AG04450 (cell line): ENCODE measurements around the gene BNC2. TPM values are rescaled to one million over a fixed set of nuclear protein-coding genes. Genes with fewer than 3 reads are reported as not detected.

Experiments
- CTCF ChIA-PET: fragments of 300-600, 350-600 bp; formaldehyde crosslinking; extraction: SDS; loops from one replicate; lab custom pipeline; 2022; ENCODE audit warnings: antibody characterized with exemption, inconsistent platforms; lab: Charles Lee
- POLR2A ChIA-PET: fragments of 350-600 bp; formaldehyde crosslinking; extraction: SDS; loops from one replicate; lab custom pipeline; 2021; ENCODE audit warnings: antibody characterized with exemption, inconsistent platforms; lab: Yijun Ruan, JAX
- DNase-seq: peaks from one replicate; pipeline ENCODE4 v3.0.0-alpha.2; 2011; ENCODE audit warnings: low read depth, low spot score
- H3K27ac ChIP-seq: one replicate; pipeline ENCODE4 v1.5.1; 2012; ENCODE audit warnings: low read depth, low read length, control low read depth
- H3K27me3 ChIP-seq: one replicate; pipeline ENCODE4 v1.6.0; 2012; ENCODE audit warnings: low read length; ENCODE audit not compliant: control insufficient read depth, insufficient read depth
- H3K4me3 ChIP-seq: 2 replicates; pipeline ENCODE4 v1.5.1; 2011; ENCODE audit warnings: mild to moderate bottlenecking, low read depth, low read length, control low read depth
- H3K9me3 ChIP-seq: 2 replicates; pipeline ENCODE4 v1.5.1; 2012; ENCODE audit warnings: low read length; ENCODE audit not compliant: control insufficient read depth, insufficient read depth
- polyA plus RNA-seq: library from polyadenylated mRNA; depleted of rRNA; stranded (reverse); fragments of >200 nt; gene quantifications from 2 replicates; pipeline ENCODE4 v1.2.3, GENCODE V29; 2011
- TF ChIP-seq, protein P1 (sequence below): IDR thresholded peaks from 2 replicates; pipeline ENCODE4 v1.5.1; 2011; ENCODE audit warnings: low read depth, low read length, control low read depth, inconsistent platforms

BNC2 gene
- polyA plus RNA-seq, 1 experiment = 49.0 TPM

DNA sequence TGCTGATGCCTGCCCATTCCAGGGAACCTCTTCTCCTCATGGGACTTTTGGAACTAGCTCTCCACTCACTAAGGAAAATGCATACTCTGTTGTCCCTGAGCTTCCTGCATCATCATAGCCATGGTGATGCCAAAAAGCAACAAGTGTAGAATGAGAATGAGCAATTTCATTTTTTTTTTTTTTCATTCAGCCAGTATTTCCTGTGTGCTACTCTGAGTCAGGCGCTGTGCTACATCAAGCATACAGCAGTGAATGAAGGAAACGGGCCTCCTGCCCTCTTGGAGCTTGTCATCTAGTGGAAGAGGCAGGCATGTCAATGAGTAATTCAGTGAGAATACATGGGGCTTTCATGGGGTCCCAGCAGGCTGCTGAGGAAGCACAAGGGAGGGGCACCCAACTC is 483.1 kb downstream of the BNC2 start:
- no peaks in the 10 kb centered on the region for H3K9me3 ChIP-seq
- DNase-seq = no peak
- ChIA-PET POLR2A (no interaction called here), CTCF (no interaction called here)
- H3K27me3 ChIP-seq = no peaks in the 10 kb centered on the region
- H3K4me3 ChIP-seq = no peak overlapping the region
- no peak overlapping the region for H3K27ac ChIP-seq
- TF ChIP-seq, protein P1, sequence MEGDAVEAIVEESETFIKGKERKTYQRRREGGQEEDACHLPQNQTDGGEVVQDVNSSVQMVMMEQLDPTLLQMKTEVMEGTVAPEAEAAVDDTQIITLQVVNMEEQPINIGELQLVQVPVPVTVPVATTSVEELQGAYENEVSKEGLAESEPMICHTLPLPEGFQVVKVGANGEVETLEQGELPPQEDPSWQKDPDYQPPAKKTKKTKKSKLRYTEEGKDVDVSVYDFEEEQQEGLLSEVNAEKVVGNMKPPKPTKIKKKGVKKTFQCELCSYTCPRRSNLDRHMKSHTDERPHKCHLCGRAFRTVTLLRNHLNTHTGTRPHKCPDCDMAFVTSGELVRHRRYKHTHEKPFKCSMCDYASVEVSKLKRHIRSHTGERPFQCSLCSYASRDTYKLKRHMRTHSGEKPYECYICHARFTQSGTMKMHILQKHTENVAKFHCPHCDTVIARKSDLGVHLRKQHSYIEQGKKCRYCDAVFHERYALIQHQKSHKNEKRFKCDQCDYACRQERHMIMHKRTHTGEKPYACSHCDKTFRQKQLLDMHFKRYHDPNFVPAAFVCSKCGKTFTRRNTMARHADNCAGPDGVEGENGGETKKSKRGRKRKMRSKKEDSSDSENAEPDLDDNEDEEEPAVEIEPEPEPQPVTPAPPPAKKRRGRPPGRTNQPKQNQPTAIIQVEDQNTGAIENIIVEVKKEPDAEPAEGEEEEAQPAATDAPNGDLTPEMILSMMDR = no peak

DNA sequence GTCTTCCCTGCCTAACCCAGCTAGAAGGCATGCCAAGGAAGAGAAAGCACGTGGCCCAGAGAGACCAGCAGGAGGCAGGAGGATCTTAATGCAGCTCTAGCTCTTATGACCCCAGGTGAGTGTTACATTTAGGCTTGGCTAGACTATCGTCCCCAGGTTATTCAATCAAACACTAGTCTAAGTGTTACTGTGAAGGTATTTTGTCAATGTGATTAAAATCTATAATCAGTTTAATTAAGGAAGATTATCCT is 483.7 kb downstream of the BNC2 start:
- Histone ChIP-seq H3K4me3 (no peak overlapping the region), H3K9me3 (no peaks in the 10 kb centered on the region), H3K27ac (no peak overlapping the region), H3K27me3 (no peaks in the 10 kb centered on the region)
- DNase-seq = no peak
- ChIA-PET CTCF (no interaction called here), POLR2A (no interaction called here)
- TF ChIP-seq, protein P1 = no peak

DNA sequence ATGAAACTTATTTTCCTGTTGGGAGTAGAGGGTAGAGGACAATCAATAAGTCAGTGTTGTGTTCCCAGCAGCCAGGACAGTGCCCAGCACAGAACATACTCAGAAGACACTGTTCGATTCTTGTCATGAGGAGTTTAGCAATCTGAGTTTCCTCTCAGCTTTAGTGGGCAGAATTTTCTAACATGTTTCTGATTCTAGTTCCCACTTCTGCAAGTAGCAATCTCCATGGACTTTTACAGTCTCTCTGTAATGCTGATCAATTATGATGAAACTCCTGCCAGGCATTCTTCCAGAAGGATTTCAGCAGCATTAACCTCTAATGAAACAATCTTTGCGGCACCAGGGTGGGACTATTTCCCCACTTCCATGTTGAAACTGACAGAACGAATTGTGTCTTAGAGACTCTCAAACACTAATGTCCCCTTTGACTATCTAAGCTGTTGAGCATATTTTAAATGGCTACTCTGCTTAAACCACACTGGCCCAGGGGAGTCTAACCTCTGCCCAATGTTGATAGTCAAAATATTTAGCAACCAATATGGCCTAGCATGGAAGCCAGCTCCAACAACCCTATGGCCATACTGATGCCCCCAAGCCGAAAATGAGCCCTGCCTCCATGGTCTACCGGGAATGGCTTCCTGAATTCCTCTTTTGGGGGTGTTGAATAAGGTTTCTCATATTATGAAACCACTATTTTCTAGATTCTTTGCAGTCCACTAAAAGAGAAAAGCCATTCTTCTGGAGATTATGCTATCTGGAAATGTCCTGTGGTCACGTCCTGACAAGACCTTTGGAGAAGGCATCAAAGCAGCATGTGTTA is 484.3 kb downstream of the BNC2 start:
- H3K9me3 ChIP-seq = no peaks in the 10 kb centered on the region
- no peaks in the 10 kb centered on the region for H3K27me3 ChIP-seq
- no peak overlapping the region for H3K27ac ChIP-seq
- H3K4me3 ChIP-seq = no peak overlapping the region
- POLR2A ChIA-PET = no interaction called here
- TF ChIP-seq, protein P1 = no peak
- DNase-seq = no peak
- CTCF ChIA-PET = no interaction called here

DNA sequence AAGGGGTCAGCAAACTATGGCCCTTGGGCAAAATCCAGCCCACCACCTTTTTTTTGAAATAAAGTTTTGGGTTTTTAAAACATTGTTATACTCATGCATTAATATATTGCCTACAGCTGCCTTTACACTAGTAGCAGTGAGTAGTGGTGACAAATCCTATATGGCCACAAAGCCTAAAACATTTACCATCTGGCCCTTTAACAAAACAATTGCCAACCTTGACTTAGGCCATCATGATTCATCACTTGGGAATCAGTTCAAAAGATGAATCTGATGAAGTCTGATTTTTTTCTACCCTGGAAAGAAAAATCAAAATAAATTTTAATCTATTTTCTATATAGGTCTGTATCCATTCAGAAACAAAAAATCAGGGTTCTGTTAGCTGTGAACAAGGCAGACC is 484.9 kb downstream of the BNC2 start:
- ChIA-PET POLR2A (interaction anchor here (0.6 kb wide), 1 partner anchor 49 kb away, joined by 7 read pairs; no protein-coding TSS in a partner anchor), CTCF (no interaction called here)
- Histone ChIP-seq H3K9me3 (no peaks in the 10 kb centered on the region), H3K27ac (no peak overlapping the region), H3K4me3 (no peak overlapping the region), H3K27me3 (no peaks in the 10 kb centered on the region)
- TF ChIP-seq, protein P1 = no peak
- no peak for DNase-seq

DNA sequence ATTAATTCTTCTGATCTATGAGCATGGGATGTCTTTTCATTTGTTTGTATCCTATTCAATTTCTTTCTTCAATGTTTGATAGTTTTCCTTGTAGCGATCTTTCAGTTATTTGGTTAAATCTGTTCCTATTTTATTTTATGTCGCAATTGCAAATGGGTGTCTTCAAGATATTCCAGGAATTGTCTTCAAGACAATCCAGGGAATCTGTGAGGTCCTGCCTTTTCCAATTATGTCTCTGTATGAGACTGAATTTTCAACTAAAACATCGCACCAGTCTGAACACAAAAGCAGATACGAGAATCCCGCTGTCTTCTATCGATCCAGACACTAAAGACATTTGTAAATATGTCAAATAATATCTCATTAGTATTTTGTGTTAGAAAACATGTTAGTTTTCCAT is 485.5 kb downstream of the BNC2 start:
- ChIA-PET CTCF (no interaction called here), POLR2A (interaction anchor here (0.6 kb wide), 1 partner anchor 49 kb away, joined by 7 read pairs; no protein-coding TSS in a partner anchor)
- H3K4me3 ChIP-seq = no peak overlapping the region
- H3K27me3 ChIP-seq = no peaks in the 10 kb centered on the region
- no peaks in the 10 kb centered on the region for H3K9me3 ChIP-seq
- no peak overlapping the region for H3K27ac ChIP-seq
- no peak for DNase-seq
- TF ChIP-seq, protein P1 = no peak
